CD14-positive monocyte (primary cell): ENCODE measurements around the gene AADACL3. TPM values are rescaled to one million over a fixed set of nuclear protein-coding genes. Genes with fewer than 3 reads are reported as not detected.

ENCODE experiments used
- DNase-seq, 3 donors: peaks; one replicate each; pipeline ENCODE4 v3.0.0-alpha.2; 2011 to 2022
- H2AFZ ChIP-seq: 2 replicates; pipeline ENCODE4 v1.6.0; 2012; ENCODE audit warnings: mild to moderate bottlenecking, low read depth, low read length, inconsistent platforms; ENCODE audit not compliant: insufficient read depth, poor library complexity, severe bottlenecking
- H3K27ac ChIP-seq, 2 donors: 1 replicate in 1 of 2; 2 replicates in 1 of 2; pipeline ENCODE4 v1.5.1; 2012 to 2013; ENCODE audit warnings: low read length in 2 of 2, control low read depth in 1 of 2, inconsistent platforms in 1 of 2, low read depth in 1 of 2, mild to moderate bottlenecking in 1 of 2
- H3K27me3 ChIP-seq, 2 donors: one replicate each; pipeline versions ENCODE4 v1.6.0 to v1.6.1; 2011 to 2013; ENCODE audit warnings: low read length in 2 of 2; ENCODE audit not compliant: control insufficient read depth in 2 of 2, insufficient read depth in 2 of 2
- H3K36me3 ChIP-seq, 2 donors: replicated peaks in 1 of 2; 1 replicate in 1 of 2; 2 replicates in 1 of 2; pipeline versions ENCODE4 v1.5.1 to v1.6.1; 2012 to 2013; ENCODE audit warnings: low read length in 2 of 2, control low read depth in 1 of 2, inconsistent platforms in 1 of 2, mild to moderate bottlenecking in 1 of 2; ENCODE audit not compliant: insufficient read depth in 2 of 2, control insufficient read depth in 1 of 2
- H3K4me1 ChIP-seq, 2 donors: 1 replicate in 1 of 2; 2 replicates in 1 of 2; pipeline versions ENCODE4 v1.5.1 to v1.6.1; 2012 to 2013; ENCODE audit warnings: low read length in 2 of 2, control low read depth in 1 of 2, inconsistent platforms in 1 of 2, mild to moderate bottlenecking in 1 of 2, moderate library complexity in 1 of 2; ENCODE audit not compliant: insufficient read depth in 2 of 2, control insufficient read depth in 1 of 2
- H3K4me2 ChIP-seq: replicated peaks from 2 replicates; pipeline ENCODE3; 2012; ENCODE audit warnings: low read length, moderate library complexity, mild to moderate bottlenecking; ENCODE audit not compliant: poor library complexity, severe bottlenecking; ENCODE audit errors: extremely low read depth
- H3K4me3 ChIP-seq, 3 experiments: fragments of 200-600 bp in 1 of 3; sonication (generic) in 1 of 3; replicated peaks in 1 of 3; 1 replicate in 2 of 3; 2 replicates in 1 of 3; pipeline ENCODE4 v1.5.1; 2011 to 2013; ENCODE audit warnings: low read length in 3 of 3, mild to moderate bottlenecking in 3 of 3, control low read depth in 2 of 3, low read depth in 2 of 3, inconsistent platforms in 1 of 3, moderate library complexity in 1 of 3
- H3K79me2 ChIP-seq: 2 replicates; pipeline ENCODE4 v1.6.0; 2012; ENCODE audit warnings: mild to moderate bottlenecking, control low read depth, inconsistent platforms, low read length, moderate library complexity; ENCODE audit not compliant: insufficient read depth
- H3K9ac ChIP-seq: 2 replicates; pipeline ENCODE4 v1.6.0; 2017; ENCODE audit warnings: low read length, mild to moderate bottlenecking; ENCODE audit not compliant: insufficient read depth, poor library complexity, severe bottlenecking
- H3K9me3 ChIP-seq, 2 donors: replicated peaks in 1 of 2; 1 replicate in 1 of 2; 2 replicates in 1 of 2; pipeline versions ENCODE4 v1.5.1 to v1.6.1; 2012 to 2013; ENCODE audit warnings: low read length in 2 of 2, control low read depth in 1 of 2; ENCODE audit not compliant: control insufficient read depth in 1 of 2, insufficient read depth in 1 of 2
- H4K20me1 ChIP-seq: 2 replicates; pipeline ENCODE4 v1.6.0; 2012; ENCODE audit warnings: mild to moderate bottlenecking, low read length, control low read depth, moderate library complexity; ENCODE audit not compliant: insufficient read depth
- H3K27ac Mint-ChIP-seq, 7 donors: one replicate each; pipeline ENCODE4 v1.8.0; 2020; ENCODE audit warnings: mild to moderate bottlenecking in 7 of 7, mixed read lengths in 7 of 7, moderate library complexity in 6 of 7, inconsistent platforms in 2 of 7
- H3K27me3 Mint-ChIP-seq, 3 donors: one replicate each; pipeline ENCODE4 v1.8.0; 2021 to 2022; ENCODE audit warnings: low read depth in 3 of 3, mild to moderate bottlenecking in 3 of 3, mixed read lengths in 3 of 3, moderate library complexity in 3 of 3, inconsistent platforms in 1 of 3
- H3K36me3 Mint-ChIP-seq, 2 donors: one replicate each; pipeline ENCODE4 v1.8.0; 2020; ENCODE audit warnings: mixed read lengths in 2 of 2, inconsistent platforms in 1 of 2, mild to moderate bottlenecking in 1 of 2
- H3K4me1 Mint-ChIP-seq: one replicate; pipeline ENCODE4 v1.8.0; 2020; ENCODE audit warnings: mild to moderate bottlenecking, mixed read lengths
- H3K4me3 Mint-ChIP-seq, 2 donors: one replicate each; pipeline ENCODE4 v1.8.0; 2020; ENCODE audit warnings: mild to moderate bottlenecking in 2 of 2, mixed read lengths in 2 of 2, moderate library complexity in 1 of 2
- H3K9me3 Mint-ChIP-seq, 7 donors: one replicate each; pipeline ENCODE4 v1.8.0; 2020 to 2022; ENCODE audit warnings: mixed read lengths in 7 of 7, mild to moderate bottlenecking in 6 of 7, moderate library complexity in 6 of 7, inconsistent platforms in 2 of 7
- CTCF ChIP-seq: fragments of 200-600 bp; IDR thresholded peaks from one replicate; pipeline ENCODE4 v1.8.0; 2022; ENCODE audit warnings: antibody characterized with exemption, mild to moderate bottlenecking
- WGBS: methylation state at CpG from one replicate; pipeline ENCODE4 v1.1.5; 2013; ENCODE audit warnings: missing lambda C conversion rate; ENCODE audit not compliant: insufficient coverage; 5-methylcytosine and 5-hydroxymethylcytosine counted together
- intact Hi-C, 2 donors: fragments of 100-400 bp; cut with micrococcal nuclease; formaldehyde crosslinking; loops; one replicate each; pipeline versions ENCODE4 v1.15.0 to v1.15.1; 2023
- polyA plus RNA-seq, 3 donors: library from polyadenylated mRNA; depleted of rRNA in 1 of 3; unstranded in 2 of 3; stranded (reverse) in 1 of 3; fragments of 300-500 nt in 2 of 3; fragments of >200 nt in 1 of 3; fragmentation: Illumina TruSeq in 2 of 3; gene quantifications; 1 replicate in 2 of 3; 2 replicates in 1 of 3; pipeline ENCODE4 v1.2.3, GENCODE V29; 2012 to 2021

Gene AADACL3
- polyA plus RNA-seq, 3 donors: not detected

DNA sequence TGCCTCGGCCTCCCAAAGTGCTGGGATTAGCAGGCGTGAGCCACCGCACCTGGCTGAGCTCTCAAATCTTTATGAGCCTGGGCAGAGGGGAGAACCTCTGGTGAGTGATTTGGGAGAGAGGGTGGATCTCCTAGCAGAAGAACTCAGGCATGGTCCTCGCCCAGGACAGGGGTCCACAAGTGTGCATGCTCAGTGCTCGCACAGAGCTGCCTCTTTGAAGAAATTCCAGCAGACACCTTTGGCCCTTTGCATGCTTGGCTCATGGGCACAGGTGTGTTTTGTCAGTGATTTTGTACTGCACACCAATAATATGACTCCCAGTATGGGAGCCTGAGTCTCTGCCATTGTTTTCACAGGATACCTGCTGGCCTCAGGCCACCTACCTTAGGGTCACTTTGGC, 45.9 kb downstream of the AADACL3 start:
- no peaks in the 10 kb centered on the region for H4K20me1 ChIP-seq
- Mint-ChIP-seq H3K36me3 (no peaks in the 10 kb centered on the region), H3K4me1 (no peaks in the 10 kb centered on the region), H3K27ac (no peak overlapping the region), H3K4me3 (no peak overlapping the region), H3K27me3 (peaks cover 1 to 12% (median 5%) of the 10 kb centered on the region in 3 donors), H3K9me3 (peaks cover 0 to 3% (median 0%) of the 10 kb centered on the region in 7 donors)
- H3K27me3 ChIP-seq: no peaks in the 10 kb centered on the region
- no peaks in the 10 kb centered on the region for H3K36me3 ChIP-seq
- DNase-seq: no peak
- H3K9me3 ChIP-seq: no peaks in the 10 kb centered on the region
- intact Hi-C loops: no loop called here
- no peak overlapping the region for H3K9ac ChIP-seq
- no peak for TF ChIP-seq CTCF
- no peaks in the 10 kb centered on the region for H3K79me2 ChIP-seq
- H3K27ac ChIP-seq: no peak overlapping the region
- H3K4me2 ChIP-seq: no peak overlapping the region
- WGBS: 89% methylated on average over 5 of the region's 5 CpGs
- H3K4me1 ChIP-seq: no peaks in the 10 kb centered on the region
- no peak overlapping the region for H2AFZ ChIP-seq
- no peak overlapping the region for H3K4me3 ChIP-seq

- no peaks in the 10 kb centered on the region for H3K4me1 ChIP-seq
- H2AFZ ChIP-seq: no peak overlapping the region
- H3K4me1 Mint-ChIP-seq: no peaks in the 10 kb centered on the region
- no peaks in the 10 kb centered on the region for H3K27me3 ChIP-seq
- intact Hi-C loops: no loop called here
- H3K9me3 Mint-ChIP-seq: peaks cover 0 to 3% (median 0%) of the 10 kb centered on the region in 7 donors
- H3K27ac ChIP-seq: no peak overlapping the region
- no peak for TF ChIP-seq CTCF
- no peaks in the 10 kb centered on the region for H4K20me1 ChIP-seq
- no peaks in the 10 kb centered on the region for H3K36me3 Mint-ChIP-seq
- H3K4me3 Mint-ChIP-seq: no peak overlapping the region
- H3K79me2 ChIP-seq: no peaks in the 10 kb centered on the region
- WGBS: 91% methylated on average over 5 of the region's 7 CpGs
- H3K36me3 ChIP-seq: no peaks in the 10 kb centered on the region
- H3K9me3 ChIP-seq: no peaks in the 10 kb centered on the region
- no peak for DNase-seq
- H3K4me3 ChIP-seq: no peak overlapping the region
- peaks cover 1 to 12% (median 3%) of the 10 kb centered on the region in 3 donors for H3K27me3 Mint-ChIP-seq
- no peak overlapping the region for H3K4me2 ChIP-seq
- H3K27ac Mint-ChIP-seq: peak overlapping the region in 1 of 7 donors; percentile 36
- H3K9ac ChIP-seq: no peak overlapping the region
These were observed 46.9 kb downstream of the AADACL3 start for GRCh38 chr1:12762766-12763165.
